ENCODE data around the gene NKAIN4.
"Not testable (repeated sequence)": the region's sequence is repeated elsewhere in the genome, so short reads cannot be mapped to it uniquely, and the experiment has no call there.

Gene NKAIN4

GRCh38 chr20:63261795-63262528 lies 7.7 kb upstream of the NKAIN4 start:
- H3K27ac ChIP-seq, result no peak overlapping the region
- no peak overlapping the region for H3K4me3 ChIP-seq

DNA sequence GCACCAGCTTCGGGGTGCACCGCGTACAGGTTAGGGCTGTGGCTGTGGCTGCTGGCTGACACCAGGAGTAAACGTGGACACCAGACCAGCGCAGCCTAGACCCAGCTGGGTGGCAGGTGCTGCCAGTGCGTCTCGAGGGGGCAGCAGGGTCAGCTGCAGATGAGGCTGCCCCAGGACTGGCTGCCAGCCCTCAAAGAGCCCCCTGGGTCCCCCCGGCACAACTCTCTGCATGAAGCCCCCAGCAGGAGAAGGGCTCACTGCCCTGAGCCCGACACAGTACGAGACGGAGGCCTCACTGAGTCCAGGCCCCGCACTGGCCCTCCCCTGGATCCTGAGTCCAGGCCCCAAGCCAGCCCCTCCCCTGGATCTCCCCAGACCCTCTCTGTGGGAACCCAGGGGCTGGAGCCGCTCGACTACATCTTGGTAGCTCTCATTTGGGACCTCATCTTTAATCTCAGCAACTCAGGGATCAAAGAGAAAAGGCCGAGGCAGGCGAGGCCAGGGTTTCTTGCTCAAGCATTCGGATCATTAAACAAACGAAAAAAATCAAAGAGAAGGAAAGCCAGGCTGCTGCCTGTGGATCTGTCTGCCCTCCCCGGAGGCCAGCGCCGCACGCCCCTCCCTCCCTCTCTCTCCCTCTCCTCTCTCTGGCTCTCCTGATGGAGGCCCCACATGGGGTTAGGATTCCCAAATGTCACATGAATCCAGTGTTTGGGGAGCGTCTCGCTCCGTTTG lies 7.0 kb upstream of the NKAIN4 start:
- Histone ChIP-seq H3K27ac (no peak overlapping the region), H3K4me3 (no peak overlapping the region)

DNA sequence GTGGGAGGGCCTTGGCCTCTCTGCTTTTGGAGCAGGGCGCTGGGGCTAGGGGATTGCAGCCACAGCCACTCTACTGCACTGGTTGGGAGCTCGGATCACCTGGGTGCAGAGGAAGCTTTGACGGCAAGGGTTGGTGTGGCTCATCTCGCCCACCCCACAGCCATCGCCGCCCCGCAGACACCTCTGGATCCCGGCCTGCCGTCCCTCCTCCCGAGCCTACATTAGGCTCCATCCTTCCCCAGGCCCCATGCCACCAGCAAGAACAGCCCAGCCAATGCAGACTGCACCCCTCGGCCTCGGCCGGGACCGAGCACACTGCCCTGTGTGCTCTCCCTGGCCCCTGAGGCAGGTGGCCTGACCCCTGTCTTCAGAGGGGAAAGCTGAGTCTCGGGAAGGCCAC lies 6.3 kb upstream of the NKAIN4 start:
- no peak overlapping the region for H3K27ac ChIP-seq
- no peak overlapping the region for H3K4me3 ChIP-seq

DNA sequence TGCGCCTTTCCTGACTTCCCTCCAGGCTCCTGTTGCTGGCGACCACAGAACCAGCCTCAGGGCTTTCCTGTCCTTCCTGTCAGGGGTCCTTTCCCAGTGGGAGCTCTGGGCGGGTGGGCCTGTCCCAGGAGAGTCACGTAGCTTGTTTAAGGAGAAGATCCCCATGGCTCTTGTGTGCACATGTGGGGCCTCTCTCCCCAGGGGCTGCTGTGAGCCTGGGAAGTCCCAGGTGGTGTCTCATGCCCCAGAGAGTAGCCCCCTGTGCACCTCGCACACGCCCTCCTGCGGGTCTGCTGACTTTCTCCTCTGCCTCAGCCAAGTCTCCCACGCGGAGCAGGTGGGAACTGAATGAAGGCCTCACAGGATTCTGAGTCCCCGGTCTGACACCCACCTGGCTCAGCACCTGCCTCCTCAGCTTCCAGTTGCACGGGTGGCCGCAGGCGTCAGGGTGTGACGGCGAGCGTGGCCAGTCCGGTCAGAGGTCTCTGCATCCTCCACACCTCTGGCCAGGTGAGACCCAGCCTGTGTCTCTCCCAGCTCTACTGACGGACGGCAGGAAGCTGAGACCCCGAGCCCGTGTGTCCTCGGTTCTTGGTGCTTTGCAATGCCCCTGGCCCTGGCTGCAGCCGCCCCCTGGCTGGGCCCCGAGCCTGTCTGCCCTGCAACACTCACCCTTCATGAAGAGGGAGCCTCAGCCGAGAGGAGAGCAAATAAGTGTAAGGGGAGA lies 5.6 kb upstream of the NKAIN4 start:
- Histone ChIP-seq H3K27ac (no peak overlapping the region), H3K4me3 (no peak overlapping the region)

- Histone ChIP-seq H3K4me3 (no peak overlapping the region), H3K27ac (no peak overlapping the region)
Measured at GRCh38 chr20:63258781-63259180, 4.5 kb upstream of the NKAIN4 start.

GRCh38 chr20:63257629-63258028 lies 3.4 kb upstream of the NKAIN4 start:
- no peak overlapping the region for H3K4me3 ChIP-seq
- H3K27ac ChIP-seq, result no peak overlapping the region

DNA sequence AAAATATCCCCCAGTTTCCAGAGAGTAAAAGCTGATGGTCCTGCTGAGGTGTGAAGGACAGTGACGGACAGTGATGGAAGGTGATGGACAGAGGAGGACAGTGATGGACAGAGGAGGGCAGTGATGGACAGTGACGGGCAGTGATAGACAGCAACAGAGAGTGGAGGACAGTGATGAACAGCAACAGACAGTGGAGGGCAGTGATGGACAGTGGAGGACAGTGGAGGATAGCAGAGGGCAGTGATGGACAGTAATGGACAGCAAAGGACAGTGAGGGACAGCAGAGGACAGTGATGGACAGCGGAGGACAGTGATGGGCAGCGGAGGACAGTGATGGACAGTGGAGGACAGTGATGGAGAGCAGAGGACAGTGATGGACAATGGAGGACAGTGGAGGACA lies 2.7 kb upstream of the NKAIN4 start:
- H3K27ac ChIP-seq, result no peak overlapping the region
- H3K4me3 ChIP-seq, result no peak overlapping the region

- Histone ChIP-seq H3K27ac (no peak overlapping the region), H3K4me3 (no peak overlapping the region)
Measured at GRCh38 chr20:63255931-63256704, 1.9 kb upstream of the NKAIN4 start.

- Histone ChIP-seq H3K27ac (no peak overlapping the region), H3K4me3 (peak overlapping the region in 1 of 7 experiments; percentile 10)
Measured at GRCh38 chr20:63254606-63255384, 532 bp upstream of the NKAIN4 start.

DNA sequence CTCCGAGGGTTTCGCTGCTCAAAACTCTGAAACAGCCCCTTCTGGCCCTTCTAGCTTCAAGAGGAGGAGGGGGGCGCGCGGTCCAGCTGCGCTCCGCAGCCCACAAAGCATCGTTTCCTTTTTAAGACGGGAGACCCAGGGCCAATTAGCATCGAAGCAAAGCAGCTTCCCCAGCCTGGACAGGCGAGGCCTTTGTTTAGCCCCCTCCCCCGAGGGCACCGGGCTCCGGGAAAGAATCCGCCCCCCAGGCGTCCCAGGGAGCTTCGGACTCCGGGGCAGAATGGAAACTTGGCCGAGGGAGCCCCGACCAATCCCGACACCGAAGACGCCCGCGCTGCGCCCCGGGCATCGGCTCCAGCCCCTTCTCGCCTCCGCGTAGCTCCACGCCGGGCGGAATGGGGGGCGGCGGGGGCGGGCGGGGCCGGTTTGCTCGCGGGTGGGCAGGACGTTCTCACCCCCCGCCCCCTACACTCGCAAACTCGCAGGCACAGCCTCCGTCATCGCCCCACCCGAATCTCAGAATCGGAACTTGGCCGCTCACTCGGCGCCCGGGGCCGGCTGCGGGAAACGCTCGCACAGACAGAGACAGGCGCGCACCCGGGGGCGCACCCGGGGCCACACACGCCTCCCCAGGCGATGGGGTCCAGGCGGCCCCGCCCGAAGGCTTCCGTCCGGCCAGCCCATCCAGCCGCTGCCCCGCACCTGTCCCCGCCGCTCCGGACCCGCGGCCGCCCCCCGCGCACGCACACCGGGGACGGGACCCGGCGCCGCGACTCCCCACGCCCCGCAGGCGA lies 628 bp downstream of the NKAIN4 start:
- H3K27ac ChIP-seq, result peak overlapping the region in 2 of 21 experiments; percentile 7 to 25
- peak overlapping the region in 6 of 7 experiments; percentile 3 to 25 (median 14) for H3K4me3 ChIP-seq

- H3K4me3 ChIP-seq, result no peak overlapping the region
Measured at GRCh38 chr20:63253065-63253437, 1.2 kb downstream of the NKAIN4 start.

DNA sequence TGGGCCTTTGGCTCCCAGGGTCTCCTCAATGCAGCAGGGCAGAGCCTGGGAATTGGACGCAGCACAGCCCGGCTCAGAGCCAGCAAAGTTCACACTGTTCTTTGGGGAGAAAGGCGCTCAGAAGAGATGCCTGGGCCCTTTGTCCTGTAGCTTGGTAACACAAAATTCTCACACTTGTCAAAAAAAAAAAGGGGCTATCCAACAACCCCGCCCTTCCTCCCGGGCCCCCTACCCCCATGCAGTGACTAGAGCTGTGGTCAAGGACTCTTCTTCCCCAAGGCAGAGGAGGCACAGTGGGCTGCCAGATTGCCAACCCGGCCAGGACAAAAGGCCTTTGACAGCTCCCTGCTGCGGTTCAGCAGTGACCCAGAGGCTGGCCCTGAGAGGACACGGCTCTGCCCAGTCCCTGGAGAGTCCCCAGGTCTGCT lies 2.0 kb downstream of the NKAIN4 start:
- no peak overlapping the region for H3K27ac ChIP-seq
- H3K4me3 ChIP-seq, result no peak overlapping the region

More at GRCh38 chr20:63253065-63253437, 1.2 kb downstream of the NKAIN4 start:
- no peak overlapping the region for H3K27ac ChIP-seq

DNA sequence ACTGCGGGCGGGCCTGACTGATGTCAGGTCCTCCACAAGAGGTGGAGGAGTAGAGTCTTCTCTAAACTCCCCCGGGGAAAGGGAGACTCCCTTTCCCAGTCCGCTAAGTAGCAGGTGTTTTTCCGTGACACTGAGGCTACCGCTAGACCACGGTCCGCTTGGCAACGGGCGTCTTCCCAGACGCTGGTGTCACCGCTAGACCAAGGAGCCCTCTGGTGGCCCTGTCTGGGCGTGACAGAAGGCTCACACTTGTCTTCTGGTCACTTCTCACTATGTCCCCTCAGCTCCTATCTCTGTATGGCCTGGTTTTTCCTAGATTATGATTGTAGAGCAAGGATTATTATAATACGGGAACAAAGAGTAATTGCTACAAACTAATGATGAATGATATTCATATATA lies 2.9 kb downstream of the NKAIN4 start:
- H3K27ac ChIP-seq, H3K4me3 ChIP-seq: not testable (repeated sequence)

GRCh38 chr20:63249891-63250290 lies 4.4 kb downstream of the NKAIN4 start:
- no peak overlapping the region for H3K4me3 ChIP-seq
- H3K27ac ChIP-seq, result no peak overlapping the region

GRCh38 chr20:63248835-63249591 lies 5.2 kb downstream of the NKAIN4 start:
- H3K27ac ChIP-seq, result no peak overlapping the region
- H3K4me3 ChIP-seq, result no peak overlapping the region

GRCh38 chr20:63247671-63248228 lies 6.5 kb downstream of the NKAIN4 start:
- H3K27ac ChIP-seq, result no peak overlapping the region

DNA sequence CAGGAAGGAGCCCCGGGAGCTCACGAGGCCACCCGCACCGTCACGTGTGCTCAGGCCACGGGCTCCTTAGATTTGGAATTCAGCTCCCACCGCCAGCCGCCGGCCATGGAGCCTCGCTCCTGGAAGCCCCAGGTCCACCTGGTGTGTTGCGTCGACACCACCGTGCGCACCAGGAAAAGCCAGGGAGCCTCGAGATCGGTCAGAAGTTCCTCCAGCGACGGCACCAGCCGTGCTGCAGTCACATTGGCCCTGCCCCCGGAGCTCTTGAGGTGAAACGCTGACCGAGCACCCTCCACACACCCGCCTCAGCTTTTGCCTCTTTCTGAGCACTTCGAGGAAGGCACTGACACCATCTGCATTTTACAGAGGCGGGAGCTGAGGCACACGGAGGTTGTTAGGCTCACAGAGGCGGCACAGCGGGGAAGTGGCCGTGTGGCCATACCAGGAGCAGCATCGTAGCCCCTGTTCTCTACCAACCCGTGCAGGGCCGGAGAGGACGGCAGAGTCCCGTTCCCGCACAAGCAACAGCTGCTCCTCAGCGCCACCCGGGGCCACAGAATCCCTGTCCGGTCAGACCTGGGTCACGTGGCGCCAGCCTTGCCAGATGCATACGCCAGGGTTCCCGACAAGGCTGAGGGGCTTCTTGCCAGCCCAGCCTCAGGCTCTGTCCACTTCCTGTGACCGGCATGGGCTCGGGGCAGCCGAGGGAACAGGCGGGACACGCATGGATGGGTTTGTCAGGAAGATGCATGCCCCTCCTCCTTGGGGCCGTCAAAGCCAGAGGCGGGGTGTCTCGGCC lies 7.6 kb downstream of the NKAIN4 start:
- Histone ChIP-seq H3K27ac (no peak overlapping the region), H3K4me3 (no peak overlapping the region)

More at GRCh38 chr20:63247671-63248228, 6.5 kb downstream of the NKAIN4 start:
- H3K4me3 ChIP-seq, result no peak overlapping the region

Measured in skin epidermis (tissue), 12 donors.